OCI-LY3 (cell line): ENCODE results near the gene AGAP1.

Experiments
- EZH2phosphoT487 ChIP-seq: fragments of 200-600 bp; shearing (Covaris generic); IDR thresholded peaks from 2 replicates; pipeline ENCODE4 v1.6.1; 2018; ENCODE audit warnings: antibody characterized with exemption, mixed run types, low read depth
- TF ChIP-seq, protein P1 (sequence below): fragments of 200-600, 300-600 bp; sonication (generic); IDR thresholded peaks from 2 replicates; pipeline ENCODE4 v1.5.1; 2014; ENCODE audit warnings: antibody characterized with exemption, low read length, low read depth

DNA sequence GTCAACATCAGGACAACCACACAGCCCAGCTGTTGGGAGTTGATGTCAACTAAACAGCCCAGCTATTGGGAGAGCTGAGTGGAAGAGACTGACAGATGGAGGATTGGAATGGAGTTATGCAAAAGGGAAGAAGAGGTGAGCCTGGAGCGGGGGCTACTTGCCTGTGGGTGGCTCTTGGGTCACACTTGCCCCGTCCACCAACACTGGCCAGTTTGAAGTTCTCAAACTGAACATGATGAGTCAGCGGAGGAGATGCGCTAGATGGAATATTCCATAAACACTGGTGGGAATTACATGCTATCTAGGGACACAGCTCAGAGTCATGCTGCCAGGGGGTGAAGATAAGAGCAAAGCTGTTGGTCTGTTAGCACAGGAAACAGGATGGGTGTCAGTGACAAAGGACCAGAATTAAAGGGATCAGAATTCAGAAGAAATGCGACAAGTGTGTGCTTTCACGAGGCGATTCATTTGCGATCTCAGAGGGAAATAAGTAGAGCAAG, 33.2 kb upstream of the AGAP1 start:
- TF ChIP-seq, protein P1, sequence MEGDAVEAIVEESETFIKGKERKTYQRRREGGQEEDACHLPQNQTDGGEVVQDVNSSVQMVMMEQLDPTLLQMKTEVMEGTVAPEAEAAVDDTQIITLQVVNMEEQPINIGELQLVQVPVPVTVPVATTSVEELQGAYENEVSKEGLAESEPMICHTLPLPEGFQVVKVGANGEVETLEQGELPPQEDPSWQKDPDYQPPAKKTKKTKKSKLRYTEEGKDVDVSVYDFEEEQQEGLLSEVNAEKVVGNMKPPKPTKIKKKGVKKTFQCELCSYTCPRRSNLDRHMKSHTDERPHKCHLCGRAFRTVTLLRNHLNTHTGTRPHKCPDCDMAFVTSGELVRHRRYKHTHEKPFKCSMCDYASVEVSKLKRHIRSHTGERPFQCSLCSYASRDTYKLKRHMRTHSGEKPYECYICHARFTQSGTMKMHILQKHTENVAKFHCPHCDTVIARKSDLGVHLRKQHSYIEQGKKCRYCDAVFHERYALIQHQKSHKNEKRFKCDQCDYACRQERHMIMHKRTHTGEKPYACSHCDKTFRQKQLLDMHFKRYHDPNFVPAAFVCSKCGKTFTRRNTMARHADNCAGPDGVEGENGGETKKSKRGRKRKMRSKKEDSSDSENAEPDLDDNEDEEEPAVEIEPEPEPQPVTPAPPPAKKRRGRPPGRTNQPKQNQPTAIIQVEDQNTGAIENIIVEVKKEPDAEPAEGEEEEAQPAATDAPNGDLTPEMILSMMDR, result no peak
- TF ChIP-seq EZH2phosphoT487, result no peak
